ENCODE results near the gene TRRAP.

TRRAP gene

GRCh38 chr7:98944386-98944785 is 66.1 kb downstream of the TRRAP start:
- no peak for DNase-seq (ENCODE audit: low read depth in 4 of 4, low spot score in 1 of 4)

- DNase-seq (ENCODE audit: low read depth in 4 of 4, low spot score in 1 of 4), result no peak
Measured at GRCh38 chr7:98945852-98946251, 67.5 kb downstream of the TRRAP start.

- no peak for DNase-seq (ENCODE audit: low read depth in 4 of 4, low spot score in 1 of 4)
Measured at GRCh38 chr7:98946389-98946788, 68.1 kb downstream of the TRRAP start.

- no peak for DNase-seq (ENCODE audit: low read depth in 4 of 4, low spot score in 1 of 4)
Measured at GRCh38 chr7:98949336-98950044, 71.2 kb downstream of the TRRAP start.

- no peak for DNase-seq (ENCODE audit: low read depth in 4 of 4, low spot score in 1 of 4)
Measured at GRCh38 chr7:98955992-98956391, 77.7 kb downstream of the TRRAP start.

GRCh38 chr7:98956469-98956868 is 78.1 kb downstream of the TRRAP start:
- no peak for DNase-seq (ENCODE audit: low read depth in 4 of 4, low spot score in 1 of 4)

- DNase-seq (ENCODE audit: low read depth in 4 of 4, low spot score in 1 of 4), result no peak
Measured at GRCh38 chr7:98956937-98957336, 78.6 kb downstream of the TRRAP start.

- no peak for DNase-seq (ENCODE audit: low read depth in 4 of 4, low spot score in 1 of 4)
Measured at GRCh38 chr7:98957766-98958165, 79.4 kb downstream of the TRRAP start.

- no peak for DNase-seq (ENCODE audit: low read depth in 4 of 4, low spot score in 1 of 4)
Measured at GRCh38 chr7:98958968-98959367, 80.6 kb downstream of the TRRAP start.

GRCh38 chr7:98963305-98963704 is 85.0 kb downstream of the TRRAP start:
- no peak for DNase-seq (ENCODE audit: low read depth in 4 of 4, low spot score in 1 of 4)

- no peak for DNase-seq (ENCODE audit: low read depth in 4 of 4, low spot score in 1 of 4)
Measured at GRCh38 chr7:98964596-98964995, 86.3 kb downstream of the TRRAP start.

GRCh38 chr7:98968621-98969020 is 90.3 kb downstream of the TRRAP start:
- no peak for DNase-seq (ENCODE audit: low read depth in 4 of 4, low spot score in 1 of 4)

GRCh38 chr7:98969386-98969785 is 91.1 kb downstream of the TRRAP start:
- DNase-seq (ENCODE audit: low read depth in 4 of 4, low spot score in 1 of 4), result no peak

GRCh38 chr7:98970016-98970615 is 91.8 kb downstream of the TRRAP start:
- DNase-seq (ENCODE audit: low read depth in 4 of 4, low spot score in 1 of 4), result no peak

GRCh38 chr7:98970805-98971204 is 92.5 kb downstream of the TRRAP start:
- no peak for DNase-seq (ENCODE audit: low read depth in 4 of 4, low spot score in 1 of 4)

GRCh38 chr7:98974205-98974604 is 95.9 kb downstream of the TRRAP start:
- DNase-seq (ENCODE audit: low read depth in 4 of 4, low spot score in 1 of 4), result no peak

- DNase-seq (ENCODE audit: low read depth in 4 of 4, low spot score in 1 of 4), result no peak
Measured at GRCh38 chr7:98974906-98975816, 96.8 kb downstream of the TRRAP start.

- no peak for DNase-seq (ENCODE audit: low read depth in 4 of 4, low spot score in 1 of 4)
Measured at GRCh38 chr7:98976396-98977185, 98.3 kb downstream of the TRRAP start.

- no peak for DNase-seq (ENCODE audit: low read depth in 4 of 4, low spot score in 1 of 4)
Measured at GRCh38 chr7:98978672-98979071, 100.3 kb downstream of the TRRAP start.

- no peak for DNase-seq (ENCODE audit: low read depth in 4 of 4, low spot score in 1 of 4)
Measured at GRCh38 chr7:98981701-98982100, 103.4 kb downstream of the TRRAP start.

- no peak for DNase-seq (ENCODE audit: low read depth in 4 of 4, low spot score in 1 of 4)
Measured at GRCh38 chr7:98982686-98983085, 104.4 kb downstream of the TRRAP start.

Measured in stimulated activated CD4-positive, alpha-beta T cell treated with anti-CD3 and anti-CD28 coated beads, Interleukin-1b, Interleukin-23, amount 100 ng/mL, for 24 hours (primary cell).